ENCODE results near the gene SLC22A5.

SLC22A5 gene

DNA sequence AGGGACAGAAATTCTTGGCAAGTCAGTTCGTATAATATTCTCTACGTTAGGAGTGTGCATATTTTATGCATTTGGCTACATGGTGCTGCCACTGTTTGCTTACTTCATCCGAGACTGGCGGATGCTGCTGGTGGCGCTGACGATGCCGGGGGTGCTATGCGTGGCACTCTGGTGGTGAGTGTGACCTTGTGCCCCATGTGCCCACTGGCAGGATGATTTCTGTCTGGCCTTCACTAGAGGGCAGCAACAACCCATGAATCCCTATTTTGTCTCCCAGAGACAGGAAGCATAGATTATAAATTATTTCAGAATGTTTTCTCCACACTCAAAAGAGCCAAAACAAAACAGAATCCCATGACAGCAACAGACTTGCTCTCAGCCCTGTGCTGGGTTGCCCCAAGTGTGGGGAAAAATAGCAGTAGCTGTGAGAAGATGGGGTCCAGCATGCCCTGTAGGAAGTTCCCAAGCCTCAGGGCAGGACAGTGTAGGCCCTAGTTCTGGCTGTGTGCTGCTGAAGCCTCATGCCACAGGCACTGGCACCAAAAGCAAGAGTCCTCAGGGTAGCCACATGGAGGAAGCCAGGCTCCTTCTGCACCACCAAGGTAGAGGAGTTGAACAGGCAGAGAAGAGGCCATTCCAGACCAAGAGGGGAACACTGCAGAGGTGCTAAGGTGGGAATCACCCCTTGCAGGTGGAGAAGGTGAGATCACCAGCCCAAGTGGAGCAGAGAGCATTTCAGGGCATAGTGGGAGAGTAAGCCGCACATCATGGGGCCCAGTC lies 16.0 kb downstream of the SLC22A5 start:
- ATAC-seq (replicated peaks; ENCODE audit: extremely low read depth, poor library complexity, severe bottlenecking) = peak; percentile 76
- peak overlapping the region; percentile 35 for H3K27ac Mint-ChIP-seq (ENCODE audit: low read depth)
- peaks cover 8% of the 10 kb centered on the region for H3K36me3 Mint-ChIP-seq (ENCODE audit: insufficient read depth)
- no peaks in the 10 kb centered on the region for H3K9me3 Mint-ChIP-seq
- peaks cover 38% of the 10 kb centered on the region for H3K4me1 Mint-ChIP-seq
- peak; percentile 31 to 68 for DNase-seq (ENCODE audit: low spot score in 2 of 2)
- H3K27me3 Mint-ChIP-seq = no peaks in the 10 kb centered on the region
- H3K4me3 Mint-ChIP-seq = no peak overlapping the region

DNA sequence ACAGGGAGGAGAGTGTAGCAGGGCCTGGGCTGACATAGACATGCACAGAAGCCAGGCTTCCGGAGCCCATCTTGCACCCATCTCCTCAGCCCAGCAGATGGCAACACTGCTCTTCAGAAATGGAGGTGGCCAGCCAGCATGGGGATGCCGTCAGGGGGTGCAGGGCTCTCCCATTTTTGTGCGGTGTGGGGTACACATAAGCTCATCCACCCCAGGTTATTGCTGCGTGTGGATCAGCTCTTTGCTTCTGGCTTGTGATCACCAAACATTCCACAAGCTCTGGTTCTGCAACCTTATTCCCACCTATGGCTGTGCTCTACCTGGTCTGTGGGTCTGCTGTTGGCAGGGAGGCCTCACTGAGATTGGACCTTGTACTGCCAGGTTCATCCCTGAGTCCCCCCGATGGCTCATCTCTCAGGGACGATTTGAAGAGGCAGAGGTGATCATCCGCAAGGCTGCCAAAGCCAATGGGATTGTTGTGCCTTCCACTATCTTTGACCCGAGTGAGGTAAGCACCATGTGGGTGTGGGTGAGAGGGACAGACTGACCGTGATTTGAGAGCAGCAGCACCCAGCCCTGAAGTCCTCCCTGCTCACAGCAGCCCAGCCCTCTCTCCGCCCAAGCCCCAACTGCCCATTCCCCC lies 17.3 kb downstream of the SLC22A5 start:
- peak; percentile 67 to 70 for DNase-seq (ENCODE audit: low spot score in 2 of 2)

DNA sequence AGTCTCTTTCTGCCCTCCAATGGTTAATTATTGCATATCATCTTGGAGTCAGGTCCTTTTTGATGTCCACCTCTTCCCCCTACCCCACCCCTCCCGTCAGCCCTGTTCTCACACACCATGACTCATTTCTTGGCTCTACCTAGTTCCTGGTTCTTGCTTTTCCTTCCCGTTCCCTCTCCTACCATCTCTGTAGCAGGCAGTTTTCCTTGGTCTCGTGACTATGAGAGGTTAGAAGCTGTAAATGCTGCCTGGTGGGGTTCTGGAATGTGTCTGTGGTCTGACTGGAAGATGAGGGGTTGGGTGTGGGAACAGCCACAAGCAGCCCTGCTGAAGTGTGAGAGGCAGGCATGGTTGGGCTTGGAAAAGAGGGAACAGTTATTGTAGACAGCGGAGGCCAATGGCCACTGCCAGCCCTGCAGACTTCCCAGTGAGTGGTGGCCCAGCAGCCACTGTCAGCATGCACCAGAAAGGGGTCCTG lies 18.2 kb downstream of the SLC22A5 start:
- Mint-ChIP-seq H3K4me1 (peaks cover 52% of the 10 kb centered on the region), H3K4me3 (no peak overlapping the region), H3K27me3 (no peaks in the 10 kb centered on the region), H3K27ac (ENCODE audit: low read depth) (peak overlapping the region; percentile 60), H3K9me3 (no peaks in the 10 kb centered on the region), H3K36me3 (ENCODE audit: insufficient read depth) (peaks cover 11% of the 10 kb centered on the region)
- ATAC-seq (replicated peaks; ENCODE audit: extremely low read depth, poor library complexity, severe bottlenecking) = no peak
- no peak for DNase-seq (ENCODE audit: low spot score in 2 of 2)

More for the DNA sequence above, 17.3 kb downstream of the SLC22A5 start:
- no peak overlapping the region for H3K4me3 Mint-ChIP-seq
- no peaks in the 10 kb centered on the region for H3K27me3 Mint-ChIP-seq
- H3K9me3 Mint-ChIP-seq = no peaks in the 10 kb centered on the region
- H3K4me1 Mint-ChIP-seq = peaks cover 49% of the 10 kb centered on the region
- ATAC-seq (replicated peaks; ENCODE audit: extremely low read depth, poor library complexity, severe bottlenecking) = peak; percentile 87
- no peak overlapping the region for H3K27ac Mint-ChIP-seq (ENCODE audit: low read depth)
- H3K36me3 Mint-ChIP-seq (ENCODE audit: insufficient read depth) = peaks cover 8% of the 10 kb centered on the region

DNA sequence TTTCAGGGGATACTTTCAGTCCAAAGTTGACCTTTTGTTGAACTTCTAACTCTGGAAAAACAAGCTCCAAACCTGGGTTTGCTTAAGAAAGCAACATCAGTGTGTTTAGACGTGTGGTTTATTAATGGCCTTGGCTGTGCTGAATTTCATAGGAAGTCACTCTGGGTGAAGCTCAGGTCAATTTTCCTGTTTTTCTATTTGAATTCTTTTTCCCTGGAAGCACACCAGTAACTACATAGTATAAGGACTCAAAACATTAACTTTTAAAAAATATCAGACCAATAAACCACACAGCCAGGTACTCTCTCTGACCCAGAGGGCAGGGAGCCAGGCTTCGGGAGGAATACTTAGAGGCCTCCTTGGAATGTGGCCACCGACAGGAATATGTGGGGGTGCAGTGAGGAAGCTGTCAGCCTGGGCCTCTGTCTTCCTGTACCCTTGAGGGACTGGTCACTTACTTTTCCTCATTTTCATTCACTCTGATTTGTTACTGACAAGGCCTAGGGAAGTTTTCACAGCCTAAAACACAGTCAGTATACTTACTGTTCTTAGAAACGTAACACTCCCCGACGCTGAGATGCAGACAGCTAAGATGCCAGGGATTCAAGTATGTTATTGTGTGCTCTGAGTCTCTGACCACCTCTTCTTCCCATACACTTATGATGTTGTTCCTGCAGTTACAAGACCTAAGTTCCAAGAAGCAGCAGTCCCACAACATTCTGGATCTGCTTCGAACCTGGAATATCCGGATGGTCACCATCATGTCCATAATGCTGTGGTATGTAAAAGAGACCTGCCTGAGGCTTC lies 18.9 kb downstream of the SLC22A5 start:
- H3K27ac Mint-ChIP-seq (ENCODE audit: low read depth) = peak overlapping the region; percentile 60
- ATAC-seq (replicated peaks; ENCODE audit: extremely low read depth, poor library complexity, severe bottlenecking) = no peak
- peaks cover 60% of the 10 kb centered on the region for H3K4me1 Mint-ChIP-seq
- H3K36me3 Mint-ChIP-seq (ENCODE audit: insufficient read depth) = peaks cover 13% of the 10 kb centered on the region
- DNase-seq (ENCODE audit: low spot score in 2 of 2) = no peak
- no peaks in the 10 kb centered on the region for H3K27me3 Mint-ChIP-seq
- no peaks in the 10 kb centered on the region for H3K9me3 Mint-ChIP-seq
- no peak overlapping the region for H3K4me3 Mint-ChIP-seq

DNA sequence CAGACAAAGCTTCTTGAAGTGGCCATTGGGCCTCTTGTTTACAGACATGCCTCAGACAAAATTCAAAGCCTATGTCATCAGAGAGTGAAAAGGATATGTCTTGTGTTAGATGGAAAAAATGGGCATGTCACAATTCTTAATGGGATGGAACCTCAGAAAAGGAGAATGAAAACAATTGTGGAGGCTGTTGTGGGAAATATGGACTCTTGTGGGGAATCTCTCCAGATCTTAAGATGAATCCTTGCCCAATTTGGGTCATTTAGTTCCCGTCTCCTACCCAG lies 19.5 kb downstream of the SLC22A5 start:
- H3K27ac Mint-ChIP-seq (ENCODE audit: low read depth) = peak overlapping the region; percentile 29
- no peak for ATAC-seq (replicated peaks; ENCODE audit: extremely low read depth, poor library complexity, severe bottlenecking)
- peaks cover 61% of the 10 kb centered on the region for H3K4me1 Mint-ChIP-seq
- no peak for DNase-seq (ENCODE audit: low spot score in 2 of 2)
- no peak overlapping the region for H3K4me3 Mint-ChIP-seq
- peaks cover 13% of the 10 kb centered on the region for H3K36me3 Mint-ChIP-seq (ENCODE audit: insufficient read depth)
- no peaks in the 10 kb centered on the region for H3K9me3 Mint-ChIP-seq
- no peaks in the 10 kb centered on the region for H3K27me3 Mint-ChIP-seq

DNA sequence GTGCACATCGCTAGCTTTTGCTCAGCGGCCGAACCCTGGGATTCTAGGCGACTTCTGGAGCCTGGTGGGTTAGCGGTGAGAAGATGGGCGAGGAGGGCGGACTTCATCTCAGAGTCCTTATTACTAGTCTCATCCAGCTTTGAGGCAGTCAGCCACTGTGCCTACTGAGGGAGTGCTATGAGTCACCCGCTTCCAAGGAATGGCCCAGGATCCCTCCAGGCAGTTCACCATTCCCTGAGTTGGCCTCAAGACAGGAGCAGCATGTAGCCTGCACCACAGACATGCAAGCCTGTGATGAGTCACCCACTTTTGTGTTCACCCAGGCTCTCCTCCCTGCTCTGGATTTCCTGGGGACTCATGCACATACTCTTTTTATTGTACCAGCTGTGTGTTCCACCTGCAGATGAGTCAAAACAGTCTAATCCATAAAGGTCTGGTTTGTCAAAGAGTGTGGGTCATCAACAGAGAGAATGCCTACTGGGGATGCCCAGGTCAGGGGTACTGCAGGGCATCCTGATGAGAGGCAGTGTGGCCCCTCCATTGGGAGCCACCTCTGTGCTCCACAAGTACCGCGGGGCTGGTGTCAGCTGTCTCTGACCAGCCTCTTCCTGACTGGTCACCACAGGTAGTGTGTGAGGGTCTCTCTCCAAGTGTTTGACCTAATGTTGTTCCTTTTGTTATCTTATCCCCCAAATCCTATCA lies 20.2 kb downstream of the SLC22A5 start:
- Mint-ChIP-seq H3K36me3 (ENCODE audit: insufficient read depth) (peaks cover 13% of the 10 kb centered on the region), H3K27me3 (no peaks in the 10 kb centered on the region), H3K9me3 (no peaks in the 10 kb centered on the region), H3K4me3 (no peak overlapping the region), H3K4me1 (peaks cover 66% of the 10 kb centered on the region), H3K27ac (ENCODE audit: low read depth) (peak overlapping the region; percentile 29)
- no peak for ATAC-seq (replicated peaks; ENCODE audit: extremely low read depth, poor library complexity, severe bottlenecking)
- no peak for DNase-seq (ENCODE audit: low spot score in 2 of 2)

DNA sequence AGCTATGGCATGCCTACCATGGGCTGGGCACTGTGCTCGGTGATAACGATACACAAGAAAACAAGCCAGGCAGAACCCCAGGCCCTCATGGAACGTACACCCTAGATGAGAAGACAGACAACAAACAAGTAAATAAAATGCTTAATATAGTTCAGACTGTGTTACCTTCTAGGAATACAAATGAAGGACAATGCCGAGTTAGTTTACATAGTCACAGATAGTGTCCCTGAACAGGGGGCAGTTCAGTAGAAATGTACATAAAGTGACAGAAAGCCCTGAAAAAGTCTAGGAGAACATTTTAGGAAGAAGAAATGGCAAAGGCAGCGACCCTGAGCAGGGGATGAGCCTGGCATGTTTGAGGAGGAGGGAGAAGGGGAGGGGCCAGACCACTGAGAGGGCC lies 21.7 kb downstream of the SLC22A5 start:
- H3K4me3 Mint-ChIP-seq = no peak overlapping the region
- H3K9me3 Mint-ChIP-seq = no peaks in the 10 kb centered on the region
- peaks cover 66% of the 10 kb centered on the region for H3K4me1 Mint-ChIP-seq
- H3K27ac Mint-ChIP-seq (ENCODE audit: low read depth) = peak overlapping the region; percentile 16
- peaks cover 13% of the 10 kb centered on the region for H3K36me3 Mint-ChIP-seq (ENCODE audit: insufficient read depth)
- DNase-seq (ENCODE audit: low spot score in 2 of 2) (no peak), ATAC-seq (replicated peaks; ENCODE audit: extremely low read depth, poor library complexity, severe bottlenecking) (no peak)
- no peaks in the 10 kb centered on the region for H3K27me3 Mint-ChIP-seq

DNA sequence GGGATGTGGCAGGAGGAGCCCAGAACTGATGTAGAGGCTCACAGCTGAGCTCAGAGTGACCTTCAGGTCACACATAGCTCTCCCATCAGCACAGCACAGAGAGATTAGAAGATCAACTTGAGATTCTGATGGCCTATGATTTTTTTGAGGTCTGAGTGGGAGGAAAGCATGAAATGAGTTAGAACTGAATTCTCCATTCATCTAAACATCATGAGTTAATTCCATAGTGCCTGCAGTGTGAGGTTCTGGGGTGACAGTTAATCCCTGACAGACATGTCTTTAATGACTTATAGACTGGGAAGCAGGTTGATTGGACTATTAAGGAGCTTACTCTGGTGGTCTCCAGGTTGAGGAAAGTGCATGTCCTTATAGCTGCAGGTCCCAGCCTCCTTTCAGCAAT lies 22.4 kb downstream of the SLC22A5 start:
- no peaks in the 10 kb centered on the region for H3K27me3 Mint-ChIP-seq
- peaks cover 11% of the 10 kb centered on the region for H3K36me3 Mint-ChIP-seq (ENCODE audit: insufficient read depth)
- no peak overlapping the region for H3K4me3 Mint-ChIP-seq
- peaks cover 66% of the 10 kb centered on the region for H3K4me1 Mint-ChIP-seq
- H3K9me3 Mint-ChIP-seq = no peaks in the 10 kb centered on the region
- ATAC-seq (replicated peaks; ENCODE audit: extremely low read depth, poor library complexity, severe bottlenecking) (no peak), DNase-seq (ENCODE audit: low spot score in 2 of 2) (no peak)
- H3K27ac Mint-ChIP-seq (ENCODE audit: low read depth) = peak overlapping the region; percentile 16

DNA sequence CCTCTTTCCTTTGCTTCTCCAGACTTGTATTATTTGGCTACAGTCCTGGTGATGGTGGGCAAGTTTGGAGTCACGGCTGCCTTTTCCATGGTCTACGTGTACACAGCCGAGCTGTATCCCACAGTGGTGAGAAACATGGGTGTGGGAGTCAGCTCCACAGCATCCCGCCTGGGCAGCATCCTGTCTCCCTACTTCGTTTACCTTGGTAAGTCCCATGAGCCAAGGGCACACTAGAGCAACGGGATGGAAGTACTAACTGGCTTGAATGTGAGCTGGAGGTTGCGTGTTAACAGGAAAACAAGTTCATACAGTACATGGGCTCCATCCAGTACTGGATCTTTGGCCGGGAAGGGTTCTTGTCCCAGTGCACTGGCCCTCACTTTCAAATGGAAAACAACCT lies 22.9 kb downstream of the SLC22A5 start:
- Mint-ChIP-seq H3K9me3 (no peaks in the 10 kb centered on the region), H3K4me1 (peaks cover 66% of the 10 kb centered on the region), H3K27me3 (no peaks in the 10 kb centered on the region), H3K27ac (ENCODE audit: low read depth) (no peak overlapping the region), H3K36me3 (ENCODE audit: insufficient read depth) (peaks cover 9% of the 10 kb centered on the region), H3K4me3 (no peak overlapping the region)
- ATAC-seq (replicated peaks; ENCODE audit: extremely low read depth, poor library complexity, severe bottlenecking) = no peak
- no peak for DNase-seq (ENCODE audit: low spot score in 2 of 2)

DNA sequence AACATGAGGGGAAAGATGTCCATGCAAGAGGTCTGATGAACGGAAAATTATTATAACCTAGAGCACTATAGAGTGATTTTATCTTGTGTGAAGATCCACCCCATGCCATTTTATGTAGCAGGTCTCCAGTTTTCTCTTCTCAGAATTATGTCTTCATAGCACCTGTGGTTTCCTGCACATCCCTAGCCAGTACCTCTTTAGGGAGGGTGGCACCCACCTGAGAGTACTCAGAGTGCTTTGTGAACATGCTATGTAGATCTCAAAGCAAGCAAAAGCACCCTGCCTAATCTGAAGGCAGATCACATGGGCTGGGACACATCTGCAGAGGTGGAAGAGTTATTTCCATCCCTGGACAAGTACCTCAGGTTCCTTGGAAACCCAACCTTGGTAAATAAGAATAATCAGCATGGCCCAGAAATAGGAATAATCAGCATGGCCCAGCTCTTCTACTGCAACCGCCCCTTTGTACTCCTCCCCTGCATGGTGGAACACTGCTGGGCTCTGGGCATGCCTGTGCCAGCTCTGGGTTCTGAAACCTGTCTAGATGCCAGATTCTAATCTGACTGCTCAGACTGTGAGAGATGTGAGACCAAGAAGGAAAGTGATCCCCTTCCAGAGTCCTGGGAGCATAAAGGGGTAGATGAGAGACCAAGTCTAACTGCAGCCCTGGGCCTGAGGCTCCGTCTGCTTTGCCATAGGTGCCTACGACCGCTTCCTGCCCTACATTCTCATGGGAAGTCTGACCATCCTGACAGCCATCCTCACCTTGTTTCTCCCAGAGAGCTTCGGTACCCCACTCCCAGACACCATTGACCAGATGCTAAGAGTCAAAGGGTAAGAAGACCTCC lies 23.7 kb downstream of the SLC22A5 start:
- H3K27me3 Mint-ChIP-seq = no peaks in the 10 kb centered on the region
- H3K36me3 Mint-ChIP-seq (ENCODE audit: insufficient read depth) = peaks cover 8% of the 10 kb centered on the region
- H3K4me1 Mint-ChIP-seq = peaks cover 64% of the 10 kb centered on the region
- ATAC-seq (replicated peaks; ENCODE audit: extremely low read depth, poor library complexity, severe bottlenecking) (no peak), DNase-seq (ENCODE audit: low spot score in 2 of 2) (no peak)
- no peak overlapping the region for H3K27ac Mint-ChIP-seq (ENCODE audit: low read depth)
- H3K4me3 Mint-ChIP-seq = no peak overlapping the region
- no peaks in the 10 kb centered on the region for H3K9me3 Mint-ChIP-seq

DNA sequence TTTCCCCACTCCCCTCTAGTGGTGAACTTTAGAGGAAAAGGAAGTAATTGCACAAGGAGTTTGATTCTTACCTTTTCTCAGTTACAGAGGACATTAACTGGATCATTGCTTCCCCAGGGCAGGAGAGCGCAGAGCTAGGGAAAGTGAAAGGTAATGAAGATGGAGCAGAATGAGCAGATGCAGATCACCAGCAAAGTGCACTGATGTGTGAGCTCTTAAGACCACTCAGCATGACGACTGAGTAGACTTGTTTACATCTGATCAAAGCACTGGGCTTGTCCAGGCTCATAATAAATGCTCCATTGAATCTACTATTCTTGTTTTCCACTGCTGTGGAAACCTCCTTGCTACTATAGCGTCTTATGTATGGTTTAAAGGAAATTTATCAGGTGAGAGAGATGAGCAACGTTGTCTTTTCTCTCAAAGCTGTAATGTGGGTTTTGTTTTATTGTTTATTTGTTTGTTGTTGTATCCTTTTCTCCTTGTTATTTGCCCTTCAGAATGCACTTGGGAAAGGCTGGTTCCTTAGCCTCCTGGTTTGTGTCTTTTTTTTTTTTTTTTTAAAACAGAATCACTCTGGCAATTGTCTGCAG lies 25.3 kb downstream of the SLC22A5 start:
- ATAC-seq (replicated peaks; ENCODE audit: extremely low read depth, poor library complexity, severe bottlenecking) (no peak), DNase-seq (ENCODE audit: low spot score in 2 of 2) (no peak)
- Mint-ChIP-seq H3K27me3 (no peaks in the 10 kb centered on the region), H3K4me1 (peaks cover 78% of the 10 kb centered on the region), H3K9me3 (no peaks in the 10 kb centered on the region), H3K27ac (ENCODE audit: low read depth) (peak overlapping the region; percentile 44), H3K4me3 (no peak overlapping the region), H3K36me3 (ENCODE audit: insufficient read depth) (peaks cover 6% of the 10 kb centered on the region)

Data from central memory CD8-positive, alpha-beta T cell (primary cell).